Measurements from ENCODE around the gene CFAP74.

The CFAP74 gene

DNA sequence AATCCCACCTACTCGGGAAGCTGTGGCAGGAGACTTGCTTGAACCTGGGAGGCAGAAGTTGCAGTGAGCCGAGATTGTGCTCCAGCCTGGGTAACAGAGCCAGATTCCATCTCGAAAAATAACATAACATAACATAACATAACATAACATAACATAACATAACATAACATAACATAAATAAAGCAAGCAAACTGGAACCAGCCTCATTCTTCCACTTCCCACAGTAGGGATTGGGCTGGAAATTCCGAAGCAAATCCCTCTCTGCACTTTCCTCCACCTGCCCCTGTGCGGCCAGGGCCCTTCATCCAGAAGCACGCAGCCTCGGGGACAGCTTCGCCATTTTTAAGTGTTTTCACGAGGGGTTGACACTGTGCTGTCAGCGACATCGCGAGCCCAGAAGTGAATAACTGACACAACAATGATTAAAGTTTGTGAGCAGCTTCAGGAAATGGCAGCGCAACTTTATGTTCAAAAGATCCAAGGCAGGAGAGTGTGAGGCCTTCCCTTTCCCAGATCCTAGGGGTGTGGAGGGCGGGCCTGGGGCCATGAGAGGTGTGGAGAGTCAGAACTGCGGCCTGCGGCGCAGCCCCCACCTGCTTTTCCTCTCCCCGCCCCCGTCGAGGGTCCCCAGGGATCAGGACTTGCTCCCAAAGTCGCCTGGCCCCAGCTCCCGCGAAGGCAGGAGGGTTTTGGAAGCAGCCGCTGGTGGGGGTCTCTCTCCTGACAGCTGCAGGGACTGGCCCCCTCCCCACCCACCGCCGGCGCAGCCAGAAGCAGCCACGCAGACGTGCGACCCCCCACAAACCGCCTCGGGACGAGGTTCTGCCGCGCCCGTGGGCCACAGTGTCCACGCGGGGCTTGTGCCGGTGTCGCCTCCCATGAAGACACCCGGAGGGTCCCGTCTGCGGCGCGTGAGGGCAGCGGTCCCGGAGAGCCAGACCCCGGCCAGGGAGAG, 14.9 kb upstream of the CFAP74 start:
- no peak for DNase-seq (ENCODE audit: low read depth)

DNA sequence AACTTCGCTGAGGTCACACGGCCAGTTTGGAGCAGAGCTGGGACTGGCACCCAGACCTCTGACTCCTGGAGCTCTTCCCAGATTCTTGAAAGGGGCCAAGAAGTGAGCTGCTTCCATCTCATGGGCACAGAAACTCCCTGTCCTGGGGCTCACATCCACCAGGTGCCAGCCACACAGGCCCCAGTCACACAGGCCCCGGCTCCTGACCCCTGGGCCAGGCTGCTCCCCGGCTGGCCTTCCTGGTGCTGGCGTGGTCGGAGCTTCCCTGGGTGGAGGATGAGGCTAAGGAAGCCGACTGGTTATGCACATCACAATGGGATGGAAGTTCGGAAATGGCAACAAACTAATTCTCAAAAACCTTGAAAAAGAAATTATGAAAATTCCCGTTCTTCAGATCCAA, 12.5 kb upstream of the CFAP74 start:
- DNase-seq (ENCODE audit: low read depth), result no peak

DNA sequence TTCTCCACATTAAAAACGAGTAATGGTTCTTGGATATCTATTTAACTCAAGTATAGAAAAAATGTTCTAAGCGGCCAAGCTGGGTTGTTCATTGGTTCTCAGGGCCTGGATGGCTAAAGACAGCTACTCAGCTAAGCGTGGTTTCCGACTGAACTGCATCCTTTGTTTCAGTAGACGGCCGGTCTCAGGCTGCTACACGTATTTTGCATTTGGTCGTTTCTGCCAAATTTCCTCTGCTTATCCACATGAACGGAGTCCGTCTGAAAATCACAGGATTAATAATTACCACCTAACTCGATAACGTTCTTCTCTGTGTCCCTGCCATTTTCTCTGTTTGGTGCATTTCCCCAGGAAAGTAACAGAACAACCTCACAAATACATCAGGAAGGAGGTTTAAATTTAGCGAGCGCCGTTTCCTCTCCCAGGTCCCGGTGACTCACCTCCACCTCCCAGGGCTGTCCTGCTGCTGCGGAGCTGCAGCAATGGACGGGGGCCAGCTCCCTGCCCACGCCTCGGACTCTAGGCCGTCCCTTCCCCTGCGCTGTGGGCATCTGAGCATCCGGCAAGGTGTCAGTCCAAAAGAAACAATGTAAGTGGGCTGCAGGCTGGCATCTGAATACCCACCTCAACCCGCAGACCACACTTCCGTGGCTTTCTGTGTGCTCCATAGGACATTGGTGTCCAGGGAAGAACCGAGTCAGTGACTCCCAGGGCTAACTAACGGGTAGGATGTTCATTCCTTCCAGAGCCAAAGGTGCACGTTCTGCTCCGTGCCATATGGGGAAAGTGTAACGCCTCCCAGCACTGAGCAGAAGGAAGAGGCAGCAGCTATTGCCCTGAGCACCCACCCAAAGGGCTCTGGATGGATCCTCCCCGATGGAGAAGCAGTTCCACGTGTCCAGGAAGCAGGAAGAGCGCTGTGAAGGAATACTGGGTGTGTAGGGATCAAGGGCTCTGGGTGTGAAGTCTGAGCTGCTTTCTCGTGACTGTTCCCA, 11.5 kb upstream of the CFAP74 start:
- DNase-seq (ENCODE audit: low read depth), result no peak

DNA sequence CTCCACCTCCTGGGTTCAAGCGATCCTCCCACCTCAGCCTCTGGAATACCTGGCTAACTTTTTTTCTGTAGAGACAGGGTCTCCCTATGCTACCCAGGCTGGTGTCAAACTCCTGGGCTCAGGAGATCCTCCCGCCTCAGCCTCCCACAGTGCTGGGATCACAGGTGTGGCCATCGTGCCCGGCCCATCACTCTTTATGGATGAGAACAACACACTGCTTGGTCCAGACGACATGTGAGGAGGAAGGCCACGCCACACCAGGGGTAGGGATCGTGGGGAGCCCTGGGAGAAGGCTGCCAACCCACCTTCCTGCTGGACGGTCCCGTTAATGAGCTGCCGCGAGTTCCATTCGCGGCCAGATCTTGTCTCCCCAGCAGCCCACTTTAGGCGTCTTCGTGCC, 10.6 kb upstream of the CFAP74 start:
- DNase-seq (ENCODE audit: low read depth), result no peak

DNA sequence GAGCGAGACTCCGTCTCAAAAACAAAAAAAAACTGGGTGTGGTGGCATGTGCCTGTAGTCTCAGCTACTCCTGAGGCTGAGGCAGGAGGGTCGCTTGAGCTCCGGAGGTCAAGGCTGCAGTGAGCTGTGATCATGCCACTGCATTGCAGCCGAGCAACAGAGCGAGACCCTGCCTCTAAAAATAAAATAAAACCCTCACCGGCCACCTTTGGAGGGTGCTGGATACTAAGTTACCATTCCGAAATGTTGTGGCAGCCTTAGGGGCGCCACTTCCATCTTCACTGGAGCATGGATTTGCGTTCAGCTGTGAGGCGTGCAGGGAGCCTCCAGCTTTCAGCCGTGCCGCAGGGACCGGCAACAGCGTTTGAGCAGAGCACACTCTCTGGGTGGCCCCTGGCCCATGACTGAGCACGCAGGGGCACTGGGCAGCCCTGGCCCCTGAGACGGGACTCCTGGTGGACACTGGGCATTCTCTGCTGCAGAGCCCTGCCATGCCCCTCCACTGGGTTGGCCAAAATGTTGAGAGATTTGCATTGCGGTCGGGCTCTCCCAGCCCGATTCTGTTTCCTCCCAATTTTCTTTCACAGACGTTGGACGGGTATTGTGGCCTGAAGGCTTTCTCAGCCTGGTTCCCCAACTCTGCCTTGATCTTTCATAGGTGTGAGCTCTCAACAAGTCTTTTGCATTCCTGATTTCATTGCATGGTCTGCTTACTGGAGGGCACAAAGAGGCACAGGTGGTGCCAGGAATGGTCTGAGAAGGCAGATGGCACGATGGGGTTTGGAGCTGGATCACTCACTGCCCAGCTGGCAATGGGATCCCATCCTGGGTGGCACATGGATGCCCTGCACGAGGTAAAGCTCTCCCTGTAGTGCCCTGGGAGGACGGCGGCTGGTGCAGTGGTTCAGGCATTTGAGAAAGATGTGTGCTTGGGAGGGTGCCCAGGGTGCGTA, 5.8 kb upstream of the CFAP74 start:
- no peak for DNase-seq (ENCODE audit: low read depth)

- no peak for DNase-seq (ENCODE audit: low read depth)
Measured at GRCh38 chr1:2004856-2005255, 1.3 kb upstream of the CFAP74 start.

DNA sequence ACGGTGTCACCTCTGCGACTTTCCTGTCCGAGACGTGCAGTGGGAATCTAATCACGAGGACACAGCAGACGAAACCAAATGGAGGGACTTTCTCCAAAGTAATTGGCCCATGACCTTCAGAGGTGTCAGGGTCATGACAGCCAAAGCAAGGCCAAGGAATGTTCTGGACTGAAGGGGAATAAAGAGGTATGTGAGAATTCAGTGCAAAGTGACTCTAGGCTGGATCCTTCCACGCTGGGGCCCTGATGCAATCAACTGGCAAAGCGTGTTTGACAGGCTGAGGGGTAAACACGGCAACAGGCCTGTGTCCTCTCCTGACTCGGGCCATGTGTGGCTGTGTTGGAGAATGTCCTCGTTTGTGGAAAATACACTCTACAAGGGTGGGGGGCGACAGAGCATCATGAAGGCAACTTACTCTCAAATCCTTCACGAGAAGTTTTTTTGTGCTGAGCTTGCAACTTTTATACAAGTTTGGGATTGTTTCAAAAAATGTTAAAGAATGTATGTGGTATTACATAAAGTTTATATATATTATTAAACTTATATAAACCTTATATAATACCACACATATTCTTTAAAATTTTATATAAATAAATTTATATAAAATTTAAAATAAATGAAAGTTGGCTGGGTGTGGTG, 1.7 kb downstream of the CFAP74 start:
- DNase-seq (ENCODE audit: low read depth), result no peak

GRCh38 chr1:2000850-2001249, 2.7 kb downstream of the CFAP74 start:
- DNase-seq (ENCODE audit: low read depth), result no peak

- no peak for DNase-seq (ENCODE audit: low read depth)
Measured at GRCh38 chr1:2000432-2000831, 3.2 kb downstream of the CFAP74 start.

DNA sequence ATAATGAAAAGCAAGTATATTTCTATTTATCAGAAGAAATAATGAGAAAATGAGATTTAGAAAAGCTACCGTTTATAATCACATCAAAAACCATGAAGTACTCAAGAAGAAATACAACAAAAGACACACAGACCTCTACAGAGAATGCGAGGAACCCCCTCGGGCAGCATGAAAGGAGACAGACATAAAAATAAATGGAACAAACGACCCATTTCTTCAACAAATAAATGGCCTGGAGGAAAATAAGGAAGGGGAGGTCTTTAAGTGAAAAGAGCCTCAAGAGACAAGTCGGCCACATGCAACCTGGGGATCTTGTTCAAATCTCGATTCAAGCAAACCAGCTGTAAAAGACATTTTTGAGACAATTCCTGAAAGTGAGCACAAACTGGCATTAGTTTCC, 6.0 kb downstream of the CFAP74 start:
- no peak for DNase-seq (ENCODE audit: low read depth)

GRCh38 chr1:1996207-1996651, 7.4 kb downstream of the CFAP74 start:
- DNase-seq (ENCODE audit: low read depth), result peak; percentile 11

- DNase-seq (ENCODE audit: low read depth), result no peak
Measured at GRCh38 chr1:1994536-1994935, 9.1 kb downstream of the CFAP74 start.

DNA sequence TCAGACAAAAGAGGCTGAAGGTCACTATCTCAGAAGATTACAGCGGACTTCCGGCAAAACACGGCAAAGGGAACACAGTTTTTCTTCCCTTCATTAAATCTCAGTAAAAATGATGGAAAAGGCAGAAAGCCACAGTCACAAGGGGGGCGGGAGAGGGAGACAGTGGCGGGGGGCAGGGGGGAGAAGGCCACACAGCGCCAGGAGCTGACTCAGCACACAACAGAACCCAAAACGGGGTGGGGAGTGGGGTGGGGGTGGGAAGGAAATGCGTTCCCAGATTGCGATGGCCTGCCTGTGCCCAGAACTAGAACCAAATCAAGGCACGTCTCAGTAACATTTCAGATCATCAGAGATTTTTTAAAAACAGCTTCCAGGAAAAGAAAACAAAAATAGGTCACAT, 13.4 kb downstream of the CFAP74 start:
- DNase-seq (ENCODE audit: low read depth), result no peak

- no peak for DNase-seq (ENCODE audit: low read depth)
Measured at GRCh38 chr1:1989789-1990188, 13.8 kb downstream of the CFAP74 start.

- DNase-seq (ENCODE audit: low read depth), result peak; percentile 34
Measured at GRCh38 chr1:1989102-1989542, 14.5 kb downstream of the CFAP74 start.

DNA sequence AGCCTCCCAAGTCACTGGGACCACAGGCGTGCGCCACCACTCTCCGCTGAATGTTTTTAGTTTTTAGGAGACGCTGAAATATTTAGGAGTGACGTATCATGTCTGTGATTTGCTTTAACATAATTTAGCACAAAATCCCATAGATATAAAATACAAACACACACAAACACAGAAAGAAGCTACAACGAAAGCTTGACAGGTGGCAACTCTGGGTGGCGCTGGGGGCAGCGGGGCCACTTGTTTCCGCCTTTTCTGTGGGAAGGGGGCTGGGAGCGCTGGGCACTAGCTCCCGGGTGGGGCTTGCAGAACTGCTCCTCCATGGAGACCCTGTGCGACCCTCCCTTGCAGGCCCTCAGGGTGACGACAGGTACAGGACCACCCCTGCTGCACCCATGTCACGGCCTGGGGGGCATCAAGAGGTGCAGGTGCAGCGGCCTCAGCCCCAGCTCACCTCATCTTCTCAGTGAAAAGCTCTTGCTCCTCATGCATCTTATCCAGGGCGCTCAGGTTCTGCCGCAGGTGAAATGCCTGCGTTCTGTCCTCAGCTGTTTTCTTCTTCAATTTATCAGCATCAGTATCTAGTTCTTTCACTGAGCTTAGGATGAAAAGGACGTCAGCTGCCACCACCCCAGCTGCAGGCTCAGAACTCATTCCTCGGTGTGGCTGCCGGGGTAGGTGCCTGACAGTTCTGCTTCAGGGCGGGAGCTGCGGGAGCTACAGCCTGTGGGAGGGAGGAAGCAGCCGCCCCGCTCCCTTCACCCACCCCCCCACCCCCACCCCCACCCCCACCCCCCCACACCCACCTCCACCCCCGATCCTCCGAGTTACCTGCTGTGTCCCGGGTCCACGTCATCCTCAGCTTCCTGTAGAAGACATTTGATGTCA, 15.3 kb downstream of the CFAP74 start:
- no peak for DNase-seq (ENCODE audit: low read depth)

- DNase-seq (ENCODE audit: low read depth), result no peak
Measured at GRCh38 chr1:1987142-1987510, 16.5 kb downstream of the CFAP74 start.

GRCh38 chr1:1986451-1987141, 17.0 kb downstream of the CFAP74 start:
- DNase-seq (ENCODE audit: low read depth), result no peak

DNA sequence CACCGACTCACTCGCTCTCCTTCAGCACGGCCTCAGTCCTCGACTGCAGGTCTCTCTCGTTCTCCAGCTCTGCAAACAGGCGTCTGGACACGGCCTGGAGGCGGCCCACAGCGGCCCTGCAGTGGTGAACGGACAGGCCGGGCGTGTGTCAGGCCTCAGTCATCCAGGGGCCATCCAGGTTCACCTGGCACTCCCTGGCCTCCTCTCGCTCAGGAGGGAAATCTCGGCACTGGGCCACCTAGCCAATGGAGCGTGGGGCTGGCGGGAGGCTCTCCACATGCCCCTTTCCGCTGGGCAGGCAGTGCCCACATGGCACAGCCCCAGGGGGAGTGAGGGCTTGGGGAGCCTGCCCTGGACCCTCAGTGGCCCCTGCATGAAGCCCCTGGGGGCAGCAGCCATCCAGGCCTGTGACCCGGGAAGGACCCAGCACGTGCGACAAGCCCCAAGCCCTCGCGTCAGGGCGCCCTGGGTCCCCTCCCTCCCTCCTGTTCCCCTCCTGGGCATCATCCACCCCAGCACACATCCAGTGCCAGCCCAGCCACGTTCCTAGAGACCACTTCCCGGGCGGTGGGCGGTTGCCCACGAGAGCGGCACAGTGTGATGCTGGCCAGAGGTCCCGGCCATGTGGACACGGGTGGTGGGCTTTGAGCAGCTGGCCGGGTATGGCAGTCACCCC, 18.1 kb downstream of the CFAP74 start:
- DNase-seq (ENCODE audit: low read depth), result no peak

Data from amniotic epithelial cell (primary cell).